AG10803 (cell line): ENCODE results near the gene ATP6AP2.

Experiments
- DNase-seq: peaks from one replicate; pipeline ENCODE4 v3.0.0; 2010; ENCODE audit warnings: low read depth
- H3K4me3 ChIP-seq: 2 replicates; pipeline ENCODE4 v1.5.1; 2011; ENCODE audit warnings: mild to moderate bottlenecking, low read length, control low read depth
- TF ChIP-seq, protein P1 (sequence below): conservative IDR thresholded peaks from 2 replicates; pipeline ENCODE4 v1.5.1; 2011; ENCODE audit warnings: mild to moderate bottlenecking, low read length, control low read depth, inconsistent platforms

The ATP6AP2 gene

DNA sequence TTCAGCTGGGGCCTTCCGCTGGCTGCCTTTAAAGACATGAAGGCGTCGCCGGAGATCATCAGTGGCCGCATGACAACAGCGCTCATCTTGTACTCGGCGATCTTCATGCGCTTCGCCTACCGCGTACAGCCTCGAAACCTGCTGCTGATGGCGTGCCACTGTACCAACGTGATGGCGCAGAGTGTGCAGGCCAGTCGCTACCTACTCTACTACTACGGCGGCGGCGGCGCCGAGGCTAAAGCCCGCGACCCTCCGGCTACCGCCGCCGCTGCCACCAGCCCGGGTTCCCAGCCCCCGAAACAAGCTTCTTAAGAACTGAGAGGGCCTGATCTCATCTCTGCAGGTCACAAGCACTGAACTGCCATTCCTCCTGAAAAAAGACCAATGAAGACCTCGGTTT, 42.9 kb downstream of the ATP6AP2 start:
- TF ChIP-seq, protein P1, sequence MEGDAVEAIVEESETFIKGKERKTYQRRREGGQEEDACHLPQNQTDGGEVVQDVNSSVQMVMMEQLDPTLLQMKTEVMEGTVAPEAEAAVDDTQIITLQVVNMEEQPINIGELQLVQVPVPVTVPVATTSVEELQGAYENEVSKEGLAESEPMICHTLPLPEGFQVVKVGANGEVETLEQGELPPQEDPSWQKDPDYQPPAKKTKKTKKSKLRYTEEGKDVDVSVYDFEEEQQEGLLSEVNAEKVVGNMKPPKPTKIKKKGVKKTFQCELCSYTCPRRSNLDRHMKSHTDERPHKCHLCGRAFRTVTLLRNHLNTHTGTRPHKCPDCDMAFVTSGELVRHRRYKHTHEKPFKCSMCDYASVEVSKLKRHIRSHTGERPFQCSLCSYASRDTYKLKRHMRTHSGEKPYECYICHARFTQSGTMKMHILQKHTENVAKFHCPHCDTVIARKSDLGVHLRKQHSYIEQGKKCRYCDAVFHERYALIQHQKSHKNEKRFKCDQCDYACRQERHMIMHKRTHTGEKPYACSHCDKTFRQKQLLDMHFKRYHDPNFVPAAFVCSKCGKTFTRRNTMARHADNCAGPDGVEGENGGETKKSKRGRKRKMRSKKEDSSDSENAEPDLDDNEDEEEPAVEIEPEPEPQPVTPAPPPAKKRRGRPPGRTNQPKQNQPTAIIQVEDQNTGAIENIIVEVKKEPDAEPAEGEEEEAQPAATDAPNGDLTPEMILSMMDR, result no peak
- no peak for DNase-seq
- no peak overlapping the region for H3K4me3 ChIP-seq

DNA sequence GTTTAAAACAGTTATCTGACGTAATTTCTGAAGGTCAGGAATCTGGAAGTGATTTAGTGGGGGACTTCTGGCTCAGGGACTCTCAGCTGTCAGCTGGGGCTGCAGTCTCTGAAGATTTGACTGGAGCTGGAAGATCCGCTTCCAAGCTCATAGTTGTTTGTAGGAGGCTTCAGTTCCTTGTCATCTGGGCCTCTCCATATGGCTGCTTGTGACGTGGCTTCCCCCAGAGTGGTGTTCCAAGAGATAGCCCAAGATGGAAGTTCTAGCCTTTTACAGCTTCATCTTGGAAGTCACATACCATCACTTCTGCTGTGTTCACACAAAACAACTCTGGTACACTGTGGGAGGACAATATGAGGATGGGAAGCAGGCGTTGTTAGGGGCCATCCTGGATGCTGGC, 44.5 kb downstream of the ATP6AP2 start:
- H3K4me3 ChIP-seq, result no peak overlapping the region
- DNase-seq, result no peak
- TF ChIP-seq, protein P1, result no peak

DNA sequence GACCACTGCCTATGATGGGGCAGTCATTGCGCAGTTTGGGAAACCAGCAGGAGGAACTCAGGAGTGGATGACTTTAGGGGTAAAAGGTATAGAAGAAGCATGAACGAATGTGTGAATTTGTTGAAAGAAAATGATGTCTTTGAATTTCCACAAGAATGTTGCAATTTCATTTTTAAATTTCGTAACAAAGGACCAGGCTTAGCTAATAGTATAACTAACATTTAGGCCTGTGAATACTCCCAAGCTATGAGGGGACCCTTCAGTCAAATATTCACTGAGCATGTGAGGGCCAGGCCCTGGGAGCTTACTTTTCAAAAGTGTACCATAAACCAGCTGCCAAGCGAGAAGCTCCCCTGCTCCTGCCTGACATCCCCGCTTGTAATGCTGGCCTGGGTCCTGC, 47.7 kb downstream of the ATP6AP2 start:
- TF ChIP-seq, protein P1, result no peak
- DNase-seq, result peak; percentile 17
- H3K4me3 ChIP-seq, result no peak overlapping the region

DNA sequence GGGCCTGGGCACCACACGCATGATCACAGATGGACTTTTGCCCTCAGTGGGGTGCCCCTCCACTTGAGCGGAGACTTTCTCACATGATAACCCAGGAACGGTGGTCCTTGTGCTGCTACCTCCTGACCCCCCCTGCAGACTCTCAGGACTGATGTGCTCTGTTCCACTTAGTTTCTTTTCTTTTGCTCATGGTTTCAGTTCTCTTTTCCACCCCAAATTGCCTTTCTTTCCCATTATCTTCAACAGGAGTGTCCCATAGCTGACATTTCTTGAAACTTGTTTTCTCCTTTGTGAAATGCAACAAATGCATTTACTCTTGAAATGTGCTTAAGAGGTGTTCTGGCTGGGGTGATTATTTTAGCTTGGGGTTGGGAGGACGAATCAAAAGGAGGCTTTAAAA, 51.4 kb downstream of the ATP6AP2 start:
- no peak overlapping the region for H3K4me3 ChIP-seq
- TF ChIP-seq, protein P1, result no peak
- DNase-seq, result no peak

GRCh38 chrX:40637687-40638086, 56.9 kb downstream of the ATP6AP2 start:
- TF ChIP-seq, protein P1, result no peak
- no peak overlapping the region for H3K4me3 ChIP-seq
- DNase-seq, result no peak

- H3K4me3 ChIP-seq, result peak overlapping the region; percentile 60
- TF ChIP-seq, protein P1, result no peak
- peak; percentile 72 for DNase-seq
These were observed 63.4 kb downstream of the ATP6AP2 start for GRCh38 chrX:40644176-40644575.

DNA sequence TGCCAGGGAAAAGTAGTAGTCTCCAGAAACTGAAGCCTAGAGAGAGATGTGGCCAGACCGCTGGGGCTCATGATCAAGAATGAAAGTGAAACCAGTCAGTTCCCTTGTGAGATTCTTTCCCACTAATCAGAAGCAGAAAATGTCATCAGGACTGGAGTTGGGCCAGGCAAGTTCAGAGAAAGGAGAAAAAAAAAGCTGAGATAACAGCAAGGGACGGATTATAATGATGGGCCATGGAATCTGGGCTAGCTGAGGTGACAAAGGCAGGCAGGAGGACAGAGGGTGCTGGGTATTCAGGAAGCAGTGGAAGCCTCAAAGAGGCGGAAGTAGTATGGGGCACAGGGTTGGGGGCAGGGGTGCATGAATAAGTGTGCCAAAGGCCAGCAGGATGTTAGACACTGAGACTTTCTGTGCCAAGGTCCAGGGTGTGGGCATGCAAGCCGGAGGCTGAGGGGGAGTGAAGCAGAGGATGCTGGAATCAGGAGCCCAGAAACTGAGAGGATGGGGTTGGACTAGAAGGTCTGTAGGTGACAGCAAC, 64.1 kb downstream of the ATP6AP2 start:
- TF ChIP-seq, protein P1, result no peak
- peak; percentile 68 for DNase-seq
- peak overlapping the region; percentile 60 for H3K4me3 ChIP-seq
